Central memory CD4-positive, alpha-beta T cell (primary cell): Measurements from ENCODE around the gene FAM83E.
"Not testable (repeated sequence)": the region's sequence is repeated elsewhere in the genome, so short reads cannot be mapped to it uniquely, and the experiment has no call there.

Source experiments
- DNase-seq: peaks from one replicate; pipeline ENCODE4 v3.0.0; 2022
- total RNA-seq, 3 experiments: gene quantifications; one replicate each; lab custom pipeline; 2026; lab: John Stamatoyannopoulos, UW

Gene FAM83E
- 0.96 to 5.9 (median 1.4) reads per million in 3 experiments for total RNA-seq

- DNase-seq, result no peak
Measured at GRCh38 chr19:48614436-48615230, at the start of gene FAM83E. Gene FAM83E, minus strand, starts transcription at chr19:48615076. Its CDS starts 1,704 bp downstream, at chr19:48613372.

- no peak for DNase-seq
Measured at GRCh38 chr19:48664476-48664875, 49.6 kb upstream of the FAM83E start.

- DNase-seq, result no peak
Measured at GRCh38 chr19:48663667-48664066, 48.8 kb upstream of the FAM83E start.

- no peak for DNase-seq
Measured at GRCh38 chr19:48661711-48662090, 46.8 kb upstream of the FAM83E start.

- peak; percentile 81 for DNase-seq
Measured at GRCh38 chr19:48660852-48661710, 46.2 kb upstream of the FAM83E start.

GRCh38 chr19:48659768-48660167, 44.9 kb upstream of the FAM83E start:
- DNase-seq, result no peak

- DNase-seq, result no peak
Measured at GRCh38 chr19:48658483-48658882, 43.6 kb upstream of the FAM83E start.

- DNase-seq, result not testable (repeated sequence)
Measured at GRCh38 chr19:48657828-48658227, 43.0 kb upstream of the FAM83E start.

- DNase-seq, result no peak
Measured at GRCh38 chr19:48656840-48657474, 42.1 kb upstream of the FAM83E start.

GRCh38 chr19:48654299-48655059, 39.6 kb upstream of the FAM83E start:
- DNase-seq, result no peak

GRCh38 chr19:48651683-48652048, 36.8 kb upstream of the FAM83E start:
- DNase-seq, result no peak

GRCh38 chr19:48650974-48651682, 36.3 kb upstream of the FAM83E start:
- DNase-seq, result no peak

- DNase-seq, result no peak
Measured at GRCh38 chr19:48648134-48648533, 33.3 kb upstream of the FAM83E start.

GRCh38 chr19:48646722-48647216, 31.9 kb upstream of the FAM83E start:
- no peak for DNase-seq

GRCh38 chr19:48646001-48646721, 31.3 kb upstream of the FAM83E start, which contains the start of gene CA11:
Gene CA11, minus strand, starts transcription at chr19:48646187. Its CDS starts 555 bp downstream, at chr19:48645632.
- DNase-seq, result peak; percentile 91

GRCh38 chr19:48645620-48646000, 30.7 kb upstream of the FAM83E start:
- DNase-seq, result no peak

- DNase-seq, result peak; percentile 73
Measured at GRCh38 chr19:48644839-48645619, 30.2 kb upstream of the FAM83E start.

- no peak for DNase-seq
Measured at GRCh38 chr19:48644355-48644754, 29.5 kb upstream of the FAM83E start.

GRCh38 chr19:48642862-48643261, 28.0 kb upstream of the FAM83E start:
- DNase-seq, result no peak

- no peak for DNase-seq
Measured at GRCh38 chr19:48641850-48642249, 27.0 kb upstream of the FAM83E start.
